Stimulated activated CD4-positive, alpha-beta T cell treated with anti-CD3 and anti-CD28 coated beads, Interleukin-12 subunit alpha, Interleukin-12 subunit beta, amount 100 ng/mL, for 4 hours (primary cell): Measurements from ENCODE around the gene SNRPD3.
A peak's percentile ranks its signal among the peaks of the same experiment; 100 is the strongest.
"Not testable (repeated sequence)": the region's sequence is repeated elsewhere in the genome, so short reads cannot be mapped to it uniquely, and the experiment has no call there.

Experiments
- DNase-seq: peaks from one replicate; pipeline ENCODE4 v3.0.0-alpha.2; 2020

SNRPD3 gene

DNA sequence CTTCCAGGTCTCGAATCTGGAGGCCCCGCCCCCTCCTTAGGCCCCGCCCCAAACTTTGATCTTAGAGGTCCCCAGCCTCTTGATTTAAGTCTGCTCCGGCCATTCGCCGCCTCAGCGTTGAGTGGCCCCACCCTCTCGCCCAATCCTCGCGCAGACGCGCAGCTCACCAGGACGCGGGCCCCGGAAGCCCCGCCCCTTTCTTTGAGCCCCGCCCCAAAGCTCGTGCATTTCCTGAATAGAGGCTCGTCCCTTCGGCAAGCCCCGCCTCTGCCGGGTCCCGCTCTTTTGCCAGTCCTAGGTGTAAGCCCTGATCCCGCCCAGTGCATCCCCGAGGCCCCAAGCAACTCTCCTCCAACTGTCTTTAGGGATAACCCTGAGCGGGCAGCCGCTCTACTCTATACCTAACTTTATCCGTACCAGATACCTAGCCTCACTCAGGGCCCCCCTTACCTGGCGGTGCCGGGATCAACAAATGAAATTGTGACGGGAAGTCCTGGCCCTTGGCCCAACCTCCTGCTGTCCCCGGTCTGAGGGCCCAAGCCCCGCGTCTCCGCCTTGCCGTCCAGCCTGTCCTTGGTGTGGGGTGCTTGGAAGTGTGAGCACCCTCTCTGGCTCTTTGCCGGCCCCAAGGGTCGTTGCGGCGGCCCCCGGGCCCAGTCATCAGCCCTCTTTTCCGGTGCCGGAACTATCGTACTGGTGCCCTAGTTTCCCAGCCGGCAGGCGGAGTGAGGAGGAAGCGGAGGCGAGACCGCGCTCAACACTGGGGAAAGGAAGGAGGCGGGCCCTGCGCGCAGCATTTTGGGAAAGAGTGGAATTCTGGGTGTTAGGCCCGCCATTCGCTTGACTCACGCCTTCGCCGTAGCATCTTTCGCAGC, at the start of gene SNRPD3:
SNRPD3 (plus strand) TSS at position 835 of the 875 bp plus-strand sequence. CDS start 1,676 bp downstream, outside the sequence.
- DNase-seq = peak; percentile 100

DNA sequence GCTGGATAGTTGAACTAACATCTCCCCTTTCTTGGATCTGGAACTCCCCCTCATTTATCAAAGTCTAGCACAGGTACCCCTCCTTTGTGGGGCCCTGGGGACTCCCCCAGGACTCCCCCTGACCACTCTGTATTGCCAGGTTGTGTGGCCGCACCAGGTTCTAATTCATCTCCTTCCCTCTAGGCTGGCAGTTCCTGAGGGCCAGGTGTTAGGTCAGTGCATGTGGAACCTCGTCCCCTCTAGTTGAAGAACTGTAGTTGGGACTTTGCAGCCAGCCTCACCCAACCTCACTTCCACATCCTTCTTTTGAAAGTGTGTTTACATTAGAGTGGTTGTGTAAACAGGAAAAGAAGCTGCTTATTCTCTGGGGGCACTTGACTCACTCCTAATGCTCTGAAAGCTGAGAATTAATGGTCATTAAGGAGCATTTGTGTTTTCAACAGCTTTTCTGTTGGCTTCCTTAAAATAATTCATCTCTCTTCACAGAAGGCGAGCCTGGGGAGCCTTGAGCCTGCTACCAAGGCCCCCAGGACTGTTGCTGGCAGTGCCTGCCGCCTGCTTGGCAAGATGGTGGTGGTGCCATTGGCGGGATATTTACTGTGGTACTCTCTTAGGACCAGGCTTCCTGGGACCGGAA, 48.9 kb upstream of the SNRPD3 start:
- DNase-seq = no peak

DNA sequence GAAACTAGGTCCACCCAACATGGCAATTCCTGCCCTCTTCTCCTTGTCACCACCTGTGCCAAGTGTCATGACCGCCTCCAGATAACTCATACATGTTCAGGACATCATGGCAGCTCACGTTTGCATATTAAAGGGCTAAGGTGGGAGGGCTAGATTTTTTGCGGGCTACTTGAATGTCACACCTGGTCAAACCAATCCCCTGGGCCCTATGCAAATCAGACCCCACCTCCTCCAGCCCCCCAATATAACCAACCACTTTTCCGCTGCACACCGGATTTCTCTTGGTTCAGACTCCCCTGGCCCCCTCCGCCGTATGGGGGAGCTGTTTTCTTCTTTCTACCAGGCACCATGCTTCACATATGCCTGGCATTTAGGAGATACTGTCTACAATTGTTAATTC, 48.1 kb upstream of the SNRPD3 start:
- no peak for DNase-seq

DNA sequence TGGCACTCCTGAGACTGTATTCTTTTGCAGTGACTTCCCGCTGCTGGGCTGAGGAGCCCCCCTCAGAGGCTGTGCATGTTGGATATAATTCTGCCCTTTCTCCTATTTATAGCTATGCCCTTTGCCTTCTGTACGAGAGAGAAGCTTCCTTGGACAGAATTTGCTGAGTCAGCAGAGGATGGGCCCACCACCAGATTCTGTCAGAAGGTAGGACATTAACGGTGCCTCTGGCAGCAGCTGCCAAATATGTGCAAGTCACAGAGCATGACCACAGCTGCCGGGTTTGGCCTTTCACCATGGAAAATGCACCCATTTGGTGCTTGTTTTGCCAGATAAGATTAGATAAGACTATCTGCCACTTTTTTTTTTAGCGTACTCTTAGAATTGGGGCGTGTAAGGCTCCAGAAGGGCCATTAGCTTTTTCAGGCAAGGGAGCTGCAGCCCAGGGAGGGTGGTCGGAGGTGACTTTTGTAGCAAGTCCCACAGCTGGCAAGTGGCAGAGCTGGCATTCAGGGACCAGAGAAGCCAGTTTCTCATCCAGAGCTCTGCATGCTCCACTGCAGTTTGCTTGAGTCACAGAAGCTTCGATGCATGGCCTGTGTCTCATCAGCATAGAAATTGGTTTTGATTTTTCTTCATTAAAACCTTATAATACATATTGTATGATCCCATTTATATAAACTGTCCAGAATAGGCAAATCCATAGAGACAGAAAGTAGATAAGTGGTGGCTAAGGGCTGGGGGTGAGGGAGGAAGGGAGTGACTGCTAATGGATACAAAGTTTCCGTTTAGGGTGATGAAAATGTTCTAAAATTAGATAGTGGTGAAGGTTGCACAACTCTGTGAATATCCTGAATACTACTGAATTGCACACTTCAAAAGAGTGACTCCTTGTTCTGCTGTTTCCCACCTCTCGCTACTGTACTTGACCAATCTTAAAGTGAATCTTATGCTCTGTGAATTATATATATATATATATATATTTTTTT, 44.9 kb upstream of the SNRPD3 start:
- DNase-seq = no peak

DNA sequence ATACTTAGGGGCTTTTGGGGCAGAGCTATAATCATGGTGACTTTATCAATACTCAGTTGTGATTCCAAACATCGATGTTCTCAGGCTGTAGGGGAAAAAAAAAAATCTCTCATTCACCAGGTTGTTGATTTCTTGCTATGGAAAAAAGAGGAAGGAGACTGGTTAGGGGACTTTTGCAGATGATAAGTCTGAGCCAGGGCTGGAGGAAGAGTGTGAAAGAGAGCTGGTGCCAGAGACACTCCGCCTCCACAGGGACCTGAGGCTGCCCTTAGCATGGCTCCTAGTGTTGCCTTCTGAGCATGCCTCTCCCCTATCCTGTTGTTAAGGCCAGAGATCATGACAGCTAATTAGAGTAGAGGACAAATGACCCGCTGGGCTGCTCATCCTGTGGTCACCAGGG, 43.8 kb upstream of the SNRPD3 start:
- DNase-seq = no peak

DNA sequence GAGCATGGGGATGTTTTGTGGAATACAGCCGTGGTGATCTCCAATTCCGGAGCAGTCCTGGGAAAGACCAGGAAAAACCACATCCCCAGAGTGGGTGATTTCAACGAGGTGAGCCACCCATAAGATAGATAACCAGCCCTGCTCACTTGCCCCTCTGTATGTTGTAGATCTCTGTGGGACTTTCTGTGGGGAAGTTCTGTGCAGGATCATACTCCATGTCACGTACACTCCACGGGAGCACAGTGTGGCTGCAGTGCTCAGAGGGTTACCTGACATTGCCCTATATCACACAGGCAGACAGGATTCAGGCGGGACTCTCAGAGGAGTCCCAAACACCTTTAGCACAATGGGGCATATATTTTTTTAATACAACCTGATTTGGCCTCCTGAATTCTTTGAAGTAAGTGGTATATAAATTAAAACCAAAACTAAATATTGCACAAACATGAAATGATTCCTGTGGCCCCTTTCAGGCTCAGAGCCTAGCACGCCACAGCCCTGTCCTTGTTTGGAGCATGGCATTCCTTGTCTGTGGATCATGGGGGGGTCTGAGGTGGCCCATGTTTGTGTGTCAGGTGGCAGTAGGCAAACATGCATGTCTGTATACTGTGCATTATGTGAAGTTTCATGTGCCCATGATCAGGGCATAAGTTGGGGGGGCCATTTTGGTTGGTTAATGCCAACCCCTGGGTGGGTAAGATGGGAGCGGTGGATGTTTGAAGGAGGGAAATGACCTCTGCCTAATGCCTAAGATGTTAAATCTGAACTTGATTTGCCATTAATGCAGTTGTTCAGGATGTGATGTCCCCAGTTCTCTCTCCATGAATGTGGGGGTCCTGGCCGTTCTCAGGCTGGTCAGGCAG, 42.2 kb upstream of the SNRPD3 start:
- no peak for DNase-seq

DNA sequence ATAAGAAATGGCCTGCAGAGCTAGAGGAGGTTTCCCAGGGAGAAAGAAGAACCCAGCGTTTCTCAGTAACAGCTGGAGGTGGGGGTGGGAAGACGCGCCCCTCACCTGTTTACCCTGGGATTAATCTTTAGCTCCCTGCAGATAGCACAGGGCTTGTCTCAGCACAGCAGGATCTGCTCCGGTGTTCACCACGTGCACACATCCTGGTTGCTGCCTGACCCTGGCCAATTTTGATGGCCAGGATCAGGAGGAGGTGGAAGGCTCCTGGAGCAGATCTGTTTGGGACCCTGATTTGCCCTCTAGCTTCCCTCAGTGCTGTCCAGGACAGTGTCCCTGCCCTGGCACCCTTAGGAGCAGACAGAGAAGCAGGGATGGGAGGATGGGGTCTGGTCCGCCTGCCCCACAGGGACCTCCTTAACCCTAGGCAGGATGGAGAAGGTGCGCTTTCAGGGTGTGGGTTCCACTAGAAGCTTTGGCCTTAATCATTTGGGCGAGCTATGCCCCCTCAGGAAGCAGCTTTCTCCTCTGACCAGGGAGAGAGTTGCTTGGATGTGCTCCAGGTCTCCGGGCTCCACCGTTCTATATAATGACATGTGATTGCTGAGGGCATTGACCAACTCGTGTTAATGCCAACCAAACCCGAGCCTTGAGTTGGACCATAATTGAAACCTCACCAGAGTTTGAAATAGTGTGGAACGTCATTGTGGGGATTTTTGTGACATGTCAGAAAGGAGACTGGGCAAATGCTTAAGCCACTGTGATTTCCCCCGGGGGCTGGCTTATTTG, 41.4 kb upstream of the SNRPD3 start:
- DNase-seq = no peak

DNA sequence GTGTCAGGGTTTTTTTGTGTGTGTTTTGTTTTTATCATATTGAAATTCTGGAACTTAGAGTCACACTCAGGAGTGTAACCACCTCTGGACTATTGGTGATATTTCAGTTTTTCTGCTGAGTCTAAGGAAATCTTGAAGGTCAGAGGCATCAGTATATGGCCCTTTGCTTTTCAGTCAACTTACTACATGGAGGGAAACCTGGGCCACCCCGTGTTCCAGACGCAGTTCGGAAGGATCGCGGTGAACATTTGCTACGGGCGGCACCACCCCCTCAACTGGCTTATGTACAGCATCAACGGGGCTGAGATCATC, 40.8 kb upstream of the SNRPD3 start:
- no peak for DNase-seq

DNA sequence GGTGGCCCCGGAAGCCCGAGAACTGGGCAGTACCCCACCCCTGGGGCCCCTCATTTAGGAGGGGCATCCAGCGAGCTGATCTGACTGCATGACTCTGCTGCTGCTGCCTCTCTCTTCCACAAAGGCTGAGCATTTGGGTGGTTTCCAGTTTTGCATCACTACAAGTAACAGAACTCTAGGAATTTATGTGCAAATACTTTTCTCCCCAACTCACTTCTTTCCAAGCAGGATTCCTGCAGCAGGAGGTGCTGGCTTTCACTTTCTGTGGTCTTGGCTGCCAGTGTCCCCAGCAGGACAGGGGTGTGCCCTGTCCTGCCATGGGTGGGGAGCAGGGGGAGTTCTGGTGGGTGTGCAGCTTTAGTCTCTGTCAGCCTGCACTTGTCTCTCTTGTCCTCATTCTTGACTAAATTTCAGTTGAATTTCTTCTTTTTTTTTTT, 39.5 kb upstream of the SNRPD3 start:
- DNase-seq = no peak

DNA sequence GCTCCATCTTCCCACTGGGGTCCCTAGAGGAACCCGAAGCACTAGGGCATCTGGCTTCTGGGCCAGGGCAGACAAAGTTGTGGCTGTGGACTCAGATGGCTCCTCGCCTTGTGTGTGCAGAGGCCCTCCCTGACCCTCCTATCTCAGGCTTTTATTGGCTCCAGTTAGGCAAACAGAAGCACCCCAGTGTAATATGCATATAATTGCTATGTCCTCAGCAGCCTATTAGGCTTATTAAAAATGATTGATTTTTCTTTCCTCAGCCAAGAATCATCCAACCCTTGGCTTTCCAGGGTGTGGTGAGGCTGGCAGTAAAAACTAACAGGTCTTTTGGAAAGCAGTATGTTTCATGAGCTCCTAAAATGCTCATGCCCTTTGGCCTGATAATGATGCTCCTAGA, 38.4 kb upstream of the SNRPD3 start:
- no peak for DNase-seq

DNA sequence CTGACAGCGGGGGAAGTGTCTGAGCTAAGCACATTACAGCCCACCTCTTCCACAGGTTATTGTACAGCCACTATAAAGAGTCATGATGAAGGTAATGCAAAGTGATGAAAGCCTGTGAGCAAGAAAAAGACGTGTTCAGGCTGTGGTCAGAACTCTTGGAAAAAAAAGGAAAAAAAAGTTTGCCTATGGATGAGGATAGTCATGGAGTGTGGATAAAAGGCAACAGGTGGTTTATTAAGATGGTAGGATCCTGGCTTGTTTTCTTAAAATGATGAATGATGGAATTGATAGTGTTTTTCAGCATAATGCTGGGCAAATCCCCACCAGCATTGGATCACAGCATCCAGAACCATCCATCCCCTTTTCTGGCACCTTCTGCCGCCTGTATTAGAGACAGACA, 37.6 kb upstream of the SNRPD3 start:
- no peak for DNase-seq

DNA sequence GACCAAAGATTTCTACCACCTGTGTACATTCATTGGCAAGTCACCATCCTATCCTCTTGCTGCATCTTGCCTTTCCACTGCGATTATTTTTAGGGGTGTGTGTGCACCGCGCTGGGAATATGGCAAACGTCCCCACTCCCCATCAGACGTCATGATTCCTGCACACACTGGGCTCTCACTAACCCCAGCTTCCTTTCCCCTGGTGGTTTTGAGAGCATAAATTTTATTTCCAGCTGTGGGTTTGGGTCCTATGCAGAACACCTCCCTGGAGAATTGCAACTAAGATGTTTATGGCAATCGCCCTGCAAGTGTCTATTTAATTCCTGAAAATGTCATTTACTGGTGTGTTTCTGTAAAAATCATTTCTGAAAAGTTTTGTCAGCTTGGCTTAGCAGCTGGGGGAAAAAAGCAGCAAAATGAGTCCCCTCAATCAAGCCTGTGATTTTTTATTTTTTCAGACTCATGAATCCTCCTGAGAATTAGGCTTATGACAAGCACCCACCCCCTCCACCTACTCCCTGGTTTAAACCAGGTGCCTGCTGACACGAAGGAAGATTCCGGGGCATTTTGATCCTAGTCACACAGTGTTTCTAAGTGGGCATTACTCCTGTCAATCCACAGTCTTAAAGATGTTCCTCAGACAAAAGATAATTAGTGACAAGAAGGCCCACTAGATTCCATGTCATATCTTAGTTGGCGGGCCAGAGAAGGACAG, 36.9 kb upstream of the SNRPD3 start:
- DNase-seq = no peak

DNA sequence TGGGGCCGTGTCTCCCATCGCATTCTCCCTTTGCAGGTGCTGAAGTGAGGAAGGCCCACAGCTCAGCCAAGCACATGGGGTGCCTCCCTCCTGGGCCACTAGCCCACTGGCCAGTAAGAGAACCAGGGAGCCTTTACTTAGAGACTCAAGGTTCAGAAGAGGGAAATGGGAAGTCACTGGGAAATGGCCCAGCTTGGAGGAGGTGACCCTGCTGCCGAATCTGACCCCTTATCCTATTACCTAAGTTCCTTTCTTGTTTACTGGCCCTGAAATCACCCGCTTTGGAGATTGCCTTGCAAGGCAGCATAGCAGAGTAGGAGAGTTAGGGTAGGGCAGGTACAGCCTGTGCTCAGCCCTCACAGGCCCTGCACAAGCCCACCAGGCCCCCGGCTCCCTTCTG, 36.3 kb upstream of the SNRPD3 start:
- DNase-seq = no peak

DNA sequence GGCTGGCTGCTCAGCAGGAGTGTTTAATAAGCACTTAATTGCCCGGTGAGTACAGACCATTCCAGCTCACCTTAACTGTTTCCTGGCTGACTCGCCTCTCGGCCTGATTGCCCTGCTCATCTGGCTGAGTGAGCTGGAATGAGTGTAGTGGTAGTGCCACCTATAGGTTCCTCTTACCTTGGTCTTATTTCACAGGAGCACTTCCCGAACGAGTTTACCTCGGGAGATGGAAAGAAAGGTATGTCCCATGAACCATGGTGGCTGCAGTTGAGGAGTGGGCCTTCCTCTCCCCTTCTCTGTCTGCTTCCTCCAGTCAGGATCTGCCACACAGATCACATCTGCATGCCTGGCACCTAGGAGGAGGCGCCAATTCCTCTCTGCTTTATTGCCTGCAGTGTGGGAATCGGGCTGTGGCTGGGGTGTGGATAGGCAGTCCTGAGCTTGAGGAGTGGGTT, 34.0 kb upstream of the SNRPD3 start:
- peak; percentile 17 for DNase-seq

DNA sequence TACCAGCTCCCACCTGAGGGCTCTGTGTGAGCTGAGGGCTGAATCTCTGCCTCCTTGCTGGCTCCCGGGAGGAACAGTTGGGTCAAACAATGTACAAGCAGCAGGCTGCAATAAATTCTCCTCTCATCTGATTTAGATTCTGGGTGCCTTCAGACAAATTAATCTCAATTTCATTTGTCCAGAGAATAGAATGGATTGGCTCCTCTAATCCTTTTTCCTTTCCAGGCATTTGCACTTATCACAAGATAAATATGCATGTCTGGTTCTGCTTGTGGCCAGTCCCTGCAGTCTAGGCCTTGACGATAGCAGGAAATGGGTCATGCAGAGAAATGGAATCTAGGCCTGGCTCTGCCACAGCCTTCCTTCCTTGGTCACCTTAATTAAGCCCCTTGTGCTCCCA, 31.9 kb upstream of the SNRPD3 start:
- DNase-seq = no peak

DNA sequence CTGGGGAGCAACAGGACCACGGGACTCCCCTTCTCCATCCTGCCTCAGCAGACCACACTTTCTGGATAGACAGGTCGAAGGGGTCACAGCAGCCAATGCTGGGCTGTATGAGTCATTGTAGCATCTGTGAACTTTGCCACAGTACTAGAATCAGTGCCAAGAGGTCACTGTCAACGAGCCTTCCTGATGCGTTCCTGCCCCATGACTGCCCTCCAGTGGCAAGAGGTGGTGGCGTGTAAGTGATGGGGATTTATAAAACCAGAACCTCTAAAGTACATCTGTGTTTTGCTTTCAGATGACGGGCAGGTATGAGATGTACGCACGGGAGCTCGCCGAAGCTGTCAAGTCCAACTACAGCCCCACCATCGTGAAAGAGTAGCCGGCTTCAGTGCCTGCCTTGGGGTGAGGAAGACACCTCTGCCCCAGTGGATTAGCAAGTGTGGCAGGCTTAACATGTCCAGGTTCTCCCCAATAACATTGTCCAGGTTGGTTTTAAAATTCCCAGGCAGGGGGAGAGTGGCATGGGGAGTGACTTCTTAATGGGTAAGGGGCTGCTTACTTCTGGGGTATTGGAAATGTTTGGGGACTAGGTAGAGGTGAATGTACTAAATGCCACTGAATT, 30.3 kb upstream of the SNRPD3 start:
- peak; percentile 70 for DNase-seq

DNA sequence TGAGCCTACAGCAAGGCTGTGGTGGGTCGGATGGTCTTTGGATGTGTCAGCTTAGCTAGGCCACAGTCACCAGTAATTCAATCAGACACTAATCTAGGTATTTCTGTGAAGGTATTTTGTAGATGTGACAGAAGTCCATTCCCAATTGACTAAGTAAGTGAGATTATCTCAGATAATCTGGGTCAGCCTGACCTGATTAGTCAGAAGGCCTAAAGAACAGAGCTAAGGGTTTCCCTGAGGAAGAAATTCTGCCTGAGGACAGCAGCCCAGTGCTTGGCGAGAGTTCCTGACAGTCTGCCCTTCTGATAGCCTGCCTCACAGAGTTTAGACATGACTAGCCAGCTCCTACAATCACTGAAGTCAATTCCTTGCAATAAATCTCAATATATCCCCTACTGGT, 29.6 kb upstream of the SNRPD3 start:
- DNase-seq = no peak

DNA sequence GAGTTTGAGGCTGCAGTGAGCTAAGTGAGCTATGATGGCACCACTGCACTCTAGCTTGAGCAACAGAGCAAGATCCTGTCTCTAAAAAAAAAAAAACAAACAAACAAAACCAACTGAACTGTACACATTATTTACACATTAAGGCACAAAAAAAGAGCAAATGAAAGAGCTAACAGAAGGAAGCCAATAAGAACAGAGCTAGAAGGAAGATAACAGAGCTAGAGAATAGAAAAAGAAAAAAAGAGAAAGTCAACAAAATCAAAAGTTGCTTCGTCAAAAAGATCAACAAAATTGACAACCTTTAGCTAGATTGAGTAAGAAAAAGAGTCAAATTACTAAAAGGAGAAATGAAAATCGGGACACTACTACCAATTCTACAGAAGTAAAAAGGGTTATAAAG, 25.9 kb upstream of the SNRPD3 start:
- no peak for DNase-seq

DNA sequence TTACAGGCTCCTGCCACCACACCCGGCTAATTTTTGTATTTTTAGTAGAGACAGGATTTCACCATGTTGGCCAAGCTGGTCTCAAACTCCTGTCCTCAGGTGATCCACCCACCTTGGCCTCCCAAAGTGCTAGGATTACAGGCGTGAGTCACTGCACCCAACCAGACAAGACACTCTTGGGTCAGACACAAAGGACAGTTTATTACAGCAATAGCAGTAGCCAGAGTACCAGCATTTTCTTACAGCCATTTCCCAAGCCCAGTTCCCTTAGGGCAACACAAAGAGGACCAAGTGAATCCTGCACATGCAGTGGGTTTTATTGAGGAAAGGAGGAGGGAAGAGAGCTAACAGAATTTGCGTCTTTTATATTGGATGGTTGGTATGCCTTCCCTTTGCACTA, 24.8 kb upstream of the SNRPD3 start:
- DNase-seq = not testable (repeated sequence)

DNA sequence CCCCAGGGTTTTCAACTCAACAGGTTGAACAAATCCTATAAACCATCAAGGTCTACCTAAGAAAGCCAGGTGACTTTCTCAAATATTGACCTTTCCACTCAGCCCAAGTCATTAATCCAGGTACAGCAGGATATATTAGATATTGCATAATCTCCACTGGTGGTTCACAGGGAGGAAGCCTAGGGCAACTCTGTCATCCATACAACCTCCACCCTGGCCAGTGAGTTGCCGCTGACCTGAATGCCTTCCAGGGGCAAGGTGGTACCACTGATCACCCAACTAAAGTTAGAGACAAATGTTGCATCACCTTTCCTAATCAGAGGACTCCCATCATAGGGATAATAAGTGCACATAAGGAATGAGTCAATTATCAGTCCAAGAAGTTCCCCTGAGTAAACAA, 23.7 kb upstream of the SNRPD3 start:
- DNase-seq = no peak
